Measurements from ENCODE around the gene ATP6V1B1. TPM values are rescaled to one million over a fixed set of nuclear protein-coding genes. Genes with fewer than 3 reads are reported as not detected.

ATP6V1B1 gene
- total RNA-seq, 1 donor, result not detected

- H3K4me3 ChIP-seq (ENCODE audit: low read depth, low read length), result no peak overlapping the region
- DNase-seq (ENCODE audit: low read depth), result no peak
- TF ChIP-seq CTCF (IDR thresholded peaks at IDR 0.05; ENCODE audit: insufficient read depth, low read depth, low read length), result no peak
These were observed 15.4 kb upstream of the ATP6V1B1 start for GRCh38 chr2:70920367-70920715.

GRCh38 chr2:70921031-70921430 lies 14.7 kb upstream of the ATP6V1B1 start:
- DNase-seq (ENCODE audit: low read depth), result no peak
- no peak for TF ChIP-seq CTCF (IDR thresholded peaks at IDR 0.05; ENCODE audit: insufficient read depth, low read depth, low read length)
- no peak overlapping the region for H3K4me3 ChIP-seq (ENCODE audit: low read depth, low read length)

- peak; percentile 24 for DNase-seq (ENCODE audit: low read depth)
- TF ChIP-seq CTCF (IDR thresholded peaks at IDR 0.05; ENCODE audit: insufficient read depth, low read depth, low read length), result no peak
- no peak overlapping the region for H3K4me3 ChIP-seq (ENCODE audit: low read depth, low read length)
These were observed 13.9 kb upstream of the ATP6V1B1 start for GRCh38 chr2:70921839-70922234.

GRCh38 chr2:70922235-70923234 lies 13.2 kb upstream of the ATP6V1B1 start:
- no peak for TF ChIP-seq CTCF (IDR thresholded peaks at IDR 0.05; ENCODE audit: insufficient read depth, low read depth, low read length)
- H3K4me3 ChIP-seq (ENCODE audit: low read depth, low read length), result no peak overlapping the region
- DNase-seq (ENCODE audit: low read depth), result no peak

- TF ChIP-seq CTCF (IDR thresholded peaks at IDR 0.05; ENCODE audit: insufficient read depth, low read depth, low read length), result peak; percentile 26
- H3K4me3 ChIP-seq (ENCODE audit: low read depth, low read length), result no peak overlapping the region
- no peak for DNase-seq (ENCODE audit: low read depth)
These were observed 12.2 kb upstream of the ATP6V1B1 start for GRCh38 chr2:70923378-70924015.

GRCh38 chr2:70926042-70926441 lies 9.7 kb upstream of the ATP6V1B1 start:
- no peak for DNase-seq (ENCODE audit: low read depth)
- no peak overlapping the region for H3K4me3 ChIP-seq (ENCODE audit: low read depth, low read length)
- TF ChIP-seq CTCF (IDR thresholded peaks at IDR 0.05; ENCODE audit: insufficient read depth, low read depth, low read length), result no peak
